IMR-90 (cell line): ENCODE data around the gene CACNA1D. TPM values are rescaled to one million over a fixed set of nuclear protein-coding genes. Genes with fewer than 3 reads are reported as not detected.

ENCODE experiments used
- ATAC-seq: fragments of 200-7000 bp; cut with Tn5 transposase; 2 replicates; pipeline ENCODE4 v1.9.1; 2020; ENCODE audit warnings: low read depth, mild to moderate bottlenecking, moderate library complexity
- BruUV-seq: library from RNA; stranded (reverse); fragments of 400-500 nt; replicated peaks from 2 replicates; lab custom pipeline; 2021; lab: Mats Ljungman, UMichigan
- CTCF ChIA-PET: fragments of 300-600 bp; formaldehyde crosslinking; extraction: SDS; loops from one replicate; lab custom pipeline; 2021; ENCODE audit warnings: antibody characterized with exemption; lab: Yijun Ruan, JAX
- POLR2A ChIA-PET: fragments of 300-600 bp; sonication (Branson Sonifier 250); formaldehyde crosslinking; loops from one replicate; lab custom pipeline; 2022; ENCODE audit warnings: antibody characterized with exemption; ENCODE audit not compliant: unreplicated experiment; lab: Charles Lee
- DNase-seq: peaks from one replicate; pipeline ENCODE4 v3.0.0; 2013
- H2AFZ ChIP-seq: replicated peaks from 2 replicates; pipeline ENCODE3; 2013; ENCODE audit warnings: low read length, mild to moderate bottlenecking; ENCODE audit not compliant: poor library complexity
- H2AK5ac ChIP-seq: 2 replicates; pipeline ENCODE4 v1.6.1; 2013; ENCODE audit warnings: low read depth, low read length, inconsistent platforms
- H2AK9ac ChIP-seq: replicated peaks from 2 replicates; pipeline ENCODE3; 2013; ENCODE audit warnings: mild to moderate bottlenecking, low read depth, low read length, moderate library complexity; ENCODE audit not compliant: poor library complexity
- H2BK120ac ChIP-seq: 2 replicates; pipeline ENCODE4 v1.6.1; 2013; ENCODE audit warnings: low read depth, low read length, inconsistent platforms
- H2BK15ac ChIP-seq: 3 replicates; pipeline ENCODE4 v1.6.1; 2013; ENCODE audit warnings: low read depth, low read length, inconsistent platforms
- H2BK20ac ChIP-seq: 2 replicates; pipeline ENCODE4 v1.6.1; 2013; ENCODE audit warnings: low read depth, mild to moderate bottlenecking, inconsistent platforms, low read length, moderate library complexity
- H2BK5ac ChIP-seq: 2 replicates; pipeline ENCODE4 v1.6.1; 2013; ENCODE audit warnings: mild to moderate bottlenecking, low read depth, low read length, inconsistent platforms; ENCODE audit not compliant: poor library complexity, severe bottlenecking
- H3K14ac ChIP-seq: replicated peaks from 2 replicates; pipeline ENCODE4 v1.6.1; 2013; ENCODE audit warnings: low read depth, low read length, inconsistent platforms
- H3K18ac ChIP-seq: 2 replicates; pipeline ENCODE4 v1.6.1; 2013; ENCODE audit warnings: low read depth, low read length, control low read depth
- H3K23ac ChIP-seq: 2 replicates; pipeline ENCODE4 v1.6.1; 2013; ENCODE audit warnings: low read depth, low read length, inconsistent platforms
- H3K27ac ChIP-seq: 2 replicates; pipeline ENCODE4 v1.5.1; 2013; ENCODE audit warnings: mild to moderate bottlenecking, control low read depth, low read length; ENCODE audit not compliant: insufficient read depth
- H3K27me3 ChIP-seq: 2 replicates; pipeline ENCODE4 v1.6.1; 2013; ENCODE audit warnings: low read length; ENCODE audit not compliant: control insufficient read depth, insufficient read depth
- H3K36me3 ChIP-seq: 2 replicates; pipeline ENCODE4 v1.6.1; 2013; ENCODE audit warnings: low read length, mixed read lengths; ENCODE audit not compliant: control insufficient read depth, insufficient read depth
- H3K4ac ChIP-seq: 2 replicates; pipeline ENCODE4 v1.6.1; 2013; ENCODE audit warnings: low read depth, low read length, inconsistent platforms
- H3K4me1 ChIP-seq: 2 replicates; pipeline ENCODE4 v1.6.1; 2013; ENCODE audit warnings: low read length, mixed read lengths; ENCODE audit not compliant: control insufficient read depth, insufficient read depth
- H3K4me2 ChIP-seq: 2 replicates; pipeline ENCODE4 v1.6.1; 2013; ENCODE audit warnings: low read depth, mild to moderate bottlenecking, control low read depth, low read length, moderate library complexity
- H3K4me3 ChIP-seq: 2 replicates; pipeline ENCODE4 v1.5.1; 2013; ENCODE audit warnings: low read depth, mild to moderate bottlenecking, control low read depth, low read length, moderate library complexity; ENCODE audit not compliant: insufficient read depth
- H3K56ac ChIP-seq: 2 replicates; pipeline ENCODE4 v1.6.1; 2013; ENCODE audit warnings: low read length, inconsistent platforms; ENCODE audit not compliant: insufficient read depth; ENCODE audit errors: extremely low read depth
- H3K79me1 ChIP-seq, 2 experiments: 2 replicates each; pipeline ENCODE4 v1.6.1; 2013; ENCODE audit warnings: low read length in 2 of 2, inconsistent platforms in 1 of 2, low read depth in 1 of 2
- H3K9ac ChIP-seq: 2 replicates; pipeline ENCODE4 v1.6.1; 2013; ENCODE audit warnings: low read depth, low read length, control low read depth
- H3K9me1 ChIP-seq: 2 replicates; pipeline ENCODE4 v1.6.1; 2013; ENCODE audit warnings: low read length, inconsistent platforms; ENCODE audit not compliant: insufficient read depth
- H3K9me3 ChIP-seq: 2 replicates; pipeline ENCODE4 v1.6.1; 2013; ENCODE audit warnings: low read length; ENCODE audit not compliant: control insufficient read depth, insufficient read depth
- H4K20me1 ChIP-seq: 2 replicates; pipeline ENCODE4 v1.6.1; 2013; ENCODE audit warnings: low read length, inconsistent platforms; ENCODE audit not compliant: insufficient read depth
- H4K5ac ChIP-seq: 2 replicates; pipeline ENCODE4 v1.6.1; 2013; ENCODE audit warnings: mild to moderate bottlenecking, low read depth, low read length, control low read depth
- H4K8ac ChIP-seq, 2 experiments: 2 replicates each; pipeline ENCODE4 v1.6.1; 2013; ENCODE audit warnings: low read depth in 2 of 2, low read length in 2 of 2, control low read depth in 1 of 2, inconsistent platforms in 1 of 2
- H4K91ac ChIP-seq: 2 replicates; pipeline ENCODE4 v1.6.1; 2013; ENCODE audit warnings: low read depth, low read length, inconsistent platforms; ENCODE audit not compliant: insufficient read depth
- BHLHE40 ChIP-seq: fragments of 150-350 bp; IDR thresholded peaks from 2 replicates; pipeline ENCODE4 v1.6.1; 2016; ENCODE audit warnings: mild to moderate bottlenecking, low read depth, low read length
- CEBPB ChIP-seq: IDR thresholded peaks from 2 replicates; pipeline ENCODE4 v1.6.1; 2012; ENCODE audit warnings: low read depth, low read length, improper control_type of control experiment
- CHD1 ChIP-seq: IDR thresholded peaks from 2 replicates; pipeline ENCODE4 v1.6.1; 2012; ENCODE audit warnings: low read depth, low read length, improper control_type of control experiment
- FOS ChIP-seq: fragments of 150-350 bp; IDR thresholded peaks from 2 replicates; pipeline ENCODE4 v1.6.1; 2016; ENCODE audit warnings: low read depth, low read length
- NFE2L2 ChIP-seq: fragments of 150-350 bp; IDR thresholded peaks from 2 replicates; pipeline ENCODE4 v1.6.1; 2016; ENCODE audit warnings: low read depth, mild to moderate bottlenecking, low read length
- POLR2A ChIP-seq: IDR thresholded peaks from 2 replicates; pipeline ENCODE4 v1.6.1; 2012; ENCODE audit warnings: mild to moderate bottlenecking, low read depth, low read length
- RAD21 ChIP-seq: IDR thresholded peaks from 2 replicates; pipeline ENCODE4 v1.6.1; 2012; ENCODE audit warnings: low read length, improper control_type of control experiment
- RCOR1 ChIP-seq: IDR thresholded peaks from 2 replicates; pipeline ENCODE4 v1.6.1; 2012; ENCODE audit warnings: mild to moderate bottlenecking, low read length, improper control_type of control experiment; ENCODE audit not compliant: insufficient replicate concordance
- RFX5 ChIP-seq: IDR thresholded peaks from 2 replicates; pipeline ENCODE4 v1.8.0; 2012; ENCODE audit warnings: low read depth, mild to moderate bottlenecking, low read length, moderate library complexity
- WGBS, 2 experiments: methylation state at CpG; one replicate each; pipeline versions ENCODE4 v1.1.5 to v1.1.7; 2013; ENCODE audit warnings: missing lambda C conversion rate in 2 of 2; ENCODE audit not compliant: insufficient read length in 1 of 2; ENCODE audit errors: extremely low coverage in 2 of 2; 5-methylcytosine and 5-hydroxymethylcytosine counted together
- dilution Hi-C: fragments of 300-500 bp; cut with HindIII; formaldehyde crosslinking; loops from one replicate; pipeline ENCODE4 v1.14.3; 2018; ENCODE audit warnings: low sequenced_read_pairs; ENCODE audit not compliant: unreplicated experiment
- in situ Hi-C: fragments of 300-500 bp; cut with MboI; formaldehyde crosslinking; loops from 3 replicates; pipeline ENCODE4 v1.14.3; 2019; ENCODE audit warnings: low sequenced_read_pairs, inconsistent platforms, mixed read lengths
- intact Hi-C: fragments of 100-400 bp; cut with micrococcal nuclease; formaldehyde crosslinking; loops from 2 replicates; pipeline ENCODE4 v1.10.0; 2022
- polyA plus RNA-seq, 3 experiments: library from polyadenylated mRNA; depleted of rRNA; stranded (reverse); fragments of >200 nt; gene quantifications; 2 replicates each; pipeline ENCODE4 v1.2.3, GENCODE V29; 2012; ENCODE audit warnings: low replicate concordance in 1 of 3
- total RNA-seq: library from RNA; depleted of rRNA; stranded (reverse); fragments of >200 nt; gene quantifications from 2 replicates; pipeline ENCODE4 v1.2.3, GENCODE V29; 2012
- TF ChIP-seq, protein P1 (sequence below): fragments of 150-350 bp; IDR thresholded peaks from 2 replicates; pipeline ENCODE4 v1.6.1; 2017; ENCODE audit warnings: mild to moderate bottlenecking, antibody characterized with exemption, low read length, low read depth
- TF ChIP-seq, protein P2 (sequence below): fragments of 150-350 bp; IDR thresholded peaks from 2 replicates; pipeline ENCODE4 v1.6.1; 2016; ENCODE audit warnings: low read depth, mild to moderate bottlenecking, low read length, moderate library complexity, borderline replicate concordance

CACNA1D gene
- total and polyA plus RNA-seq, 2 of the 4 experiments (the other 2 are of a cell fraction), result 0.07 TPM; not detected in 1

DNA sequence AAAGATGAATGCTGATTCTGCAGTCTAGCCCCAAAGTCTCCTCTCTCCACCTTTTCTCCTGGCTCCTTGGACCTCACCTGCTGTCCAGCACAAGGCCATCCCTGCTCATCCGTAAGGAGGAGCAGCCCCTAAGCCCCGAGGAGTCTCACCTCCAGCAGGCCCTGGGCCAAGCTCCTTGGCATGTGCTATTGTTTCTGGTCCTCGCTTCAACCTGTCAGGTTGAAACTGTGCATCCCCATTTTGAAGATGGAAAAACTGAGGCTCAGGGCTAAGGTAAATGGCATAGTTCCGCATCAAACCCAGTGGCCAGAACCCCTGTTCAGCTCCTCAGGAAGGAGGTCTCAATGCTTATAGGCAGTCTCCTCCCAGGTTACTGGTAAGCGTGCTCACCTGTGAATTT lies 325.7 kb downstream of the CACNA1D start:
- Histone ChIP-seq H3K79me1 (no peaks in the 10 kb centered on the region), H3K23ac (no peak overlapping the region), H2BK20ac (no peak overlapping the region), H4K8ac (no peak overlapping the region), H3K56ac (no peak overlapping the region), H3K14ac (no peak overlapping the region), H4K91ac (no peak overlapping the region), H2AK9ac (no peak overlapping the region), H2BK15ac (no peak overlapping the region), H4K20me1 (no peaks in the 10 kb centered on the region), H4K5ac (no peak overlapping the region), H3K9me3 (no peaks in the 10 kb centered on the region), H3K27ac (no peak overlapping the region), H2AK5ac (no peak overlapping the region), H3K18ac (no peak overlapping the region), H3K9ac (no peak overlapping the region), H2BK5ac (no peak overlapping the region), H2AFZ (no peak overlapping the region), H3K4me3 (no peak overlapping the region), H3K4me1 (no peaks in the 10 kb centered on the region), H3K36me3 (no peaks in the 10 kb centered on the region), H3K4me2 (no peak overlapping the region), H2BK120ac (no peak overlapping the region), H3K9me1 (no peaks in the 10 kb centered on the region), H3K4ac (no peak overlapping the region), H3K27me3 (peaks cover 7% of the 10 kb centered on the region)
- dilution Hi-C loops (no loop called here), in situ Hi-C loops (no loop called here), intact Hi-C loops (no loop called here)
- ChIA-PET CTCF (no interaction called here), POLR2A (no interaction called here)
- BruUV-seq, result no TSS peak
- no peak for TF ChIP-seq NFE2L2
- TF ChIP-seq CEBPB, result no peak
- no peak for TF ChIP-seq RFX5
- no peak for TF ChIP-seq BHLHE40
- TF ChIP-seq CHD1, result no peak
- no peak for TF ChIP-seq RAD21
- TF ChIP-seq RCOR1, result no peak
- TF ChIP-seq FOS, result no peak
- no peak for TF ChIP-seq POLR2A
- TF ChIP-seq, protein P1, sequence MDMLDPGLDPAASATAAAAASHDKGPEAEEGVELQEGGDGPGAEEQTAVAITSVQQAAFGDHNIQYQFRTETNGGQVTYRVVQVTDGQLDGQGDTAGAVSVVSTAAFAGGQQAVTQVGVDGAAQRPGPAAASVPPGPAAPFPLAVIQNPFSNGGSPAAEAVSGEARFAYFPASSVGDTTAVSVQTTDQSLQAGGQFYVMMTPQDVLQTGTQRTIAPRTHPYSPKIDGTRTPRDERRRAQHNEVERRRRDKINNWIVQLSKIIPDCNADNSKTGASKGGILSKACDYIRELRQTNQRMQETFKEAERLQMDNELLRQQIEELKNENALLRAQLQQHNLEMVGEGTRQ, result no peak
- TF ChIP-seq, protein P2, sequence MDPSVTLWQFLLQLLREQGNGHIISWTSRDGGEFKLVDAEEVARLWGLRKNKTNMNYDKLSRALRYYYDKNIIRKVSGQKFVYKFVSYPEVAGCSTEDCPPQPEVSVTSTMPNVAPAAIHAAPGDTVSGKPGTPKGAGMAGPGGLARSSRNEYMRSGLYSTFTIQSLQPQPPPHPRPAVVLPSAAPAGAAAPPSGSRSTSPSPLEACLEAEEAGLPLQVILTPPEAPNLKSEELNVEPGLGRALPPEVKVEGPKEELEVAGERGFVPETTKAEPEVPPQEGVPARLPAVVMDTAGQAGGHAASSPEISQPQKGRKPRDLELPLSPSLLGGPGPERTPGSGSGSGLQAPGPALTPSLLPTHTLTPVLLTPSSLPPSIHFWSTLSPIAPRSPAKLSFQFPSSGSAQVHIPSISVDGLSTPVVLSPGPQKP, result no peak
- DNase-seq (no peak), ATAC-seq (no peak)
- WGBS, 2 experiments, result no CpG with 5 or more reads among the region's 5 CpGs
